H1 (cell line): ENCODE data around the gene CELF1. TPM values are rescaled to one million over a fixed set of nuclear protein-coding genes. Genes with fewer than 3 reads are reported as not detected.

Source experiments
- CTCF ChIA-PET: fragments of 300-600 bp; sonication (Branson Sonifier 250); formaldehyde crosslinking; loops from one replicate; lab custom pipeline; 2021; ENCODE audit not compliant: partially characterized antibody; lab: Charles Lee
- POLR2A ChIA-PET: fragments of 300-600 bp; sonication (Branson Sonifier 250); formaldehyde crosslinking; loops from one replicate; lab custom pipeline; 2021; ENCODE audit warnings: inconsistent platforms; ENCODE audit not compliant: partially characterized antibody; lab: Charles Lee
- DNase-seq, 2 experiments: peaks; one replicate each; pipeline versions ENCODE4 v3.0.0 to v3.0.0-alpha.2; 2010 to 2022; ENCODE audit warnings: low spot score in 2 of 2, low read depth in 1 of 2, mixed read lengths in 1 of 2
- FAIRE-seq: peaks from 2 replicates; lab custom pipeline; 2011; peaks lifted over from hg19 to GRCh38; lab: Jason Lieb, UNC
- H2AFZ ChIP-seq: 2 replicates; pipeline ENCODE4 v1.8.1; 2012; ENCODE audit warnings: low read length, inconsistent platforms
- H2AK5ac ChIP-seq: 2 replicates; pipeline ENCODE4 v1.6.1; 2013; ENCODE audit warnings: low read depth, low read length
- H2BK120ac ChIP-seq: replicated peaks from 2 replicates; pipeline ENCODE3; 2013; ENCODE audit warnings: low read depth, low read length, inconsistent platforms
- H2BK12ac ChIP-seq: 2 replicates; pipeline ENCODE4 v1.6.1; 2013; ENCODE audit warnings: low read depth, low read length
- H2BK15ac ChIP-seq: 2 replicates; pipeline ENCODE4 v1.6.1; 2013; ENCODE audit warnings: low read length
- H2BK20ac ChIP-seq: 2 replicates; pipeline ENCODE4 v1.6.1; 2013; ENCODE audit warnings: low read length
- H2BK5ac ChIP-seq: 2 replicates; pipeline ENCODE4 v1.6.1; 2013; ENCODE audit warnings: low read depth, low read length
- H3K14ac ChIP-seq: 2 replicates; pipeline ENCODE4 v1.6.1; 2013; ENCODE audit warnings: inconsistent platforms; ENCODE audit not compliant: insufficient read length
- H3K18ac ChIP-seq: 2 replicates; pipeline ENCODE4 v1.6.1; 2013; ENCODE audit warnings: low read length; ENCODE audit errors: extremely low read depth
- H3K23ac ChIP-seq: 2 replicates; pipeline ENCODE4 v1.6.1; 2013; ENCODE audit warnings: inconsistent platforms; ENCODE audit not compliant: insufficient read length
- H3K23me2 ChIP-seq: 2 replicates; pipeline ENCODE4 v1.6.1; 2013; ENCODE audit warnings: low read depth, low read length
- H3K27ac ChIP-seq: 2 replicates; pipeline ENCODE4 v1.6.1; 2011; ENCODE audit warnings: low read depth, low read length, inconsistent platforms
- H3K27me3 ChIP-seq, 4 experiments: replicated peaks in 1 of 4; 1 replicate in 1 of 4; 2 replicates in 3 of 4; pipeline versions ENCODE4 v1.6.1 to v1.8.1; 2011 to 2013; ENCODE audit warnings: low read length in 3 of 4, mild to moderate bottlenecking in 3 of 4, inconsistent platforms in 2 of 4, mixed read lengths in 2 of 4, moderate library complexity in 1 of 4; ENCODE audit not compliant: control insufficient read depth in 3 of 4, insufficient read depth in 3 of 4; ENCODE audit errors: extremely low read depth in 1 of 4
- H3K36me3 ChIP-seq, 4 experiments: 2 replicates each; pipeline versions ENCODE4 v1.6.1 to v1.8.1; 2011 to 2013; ENCODE audit warnings: mild to moderate bottlenecking in 4 of 4, low read length in 3 of 4, moderate library complexity in 2 of 4, control low read depth in 1 of 4, inconsistent platforms in 1 of 4; ENCODE audit not compliant: insufficient read depth in 4 of 4, control insufficient read depth in 2 of 4
- H3K4ac ChIP-seq: replicated peaks from 2 replicates; pipeline ENCODE3; 2013; ENCODE audit warnings: low read length, low read depth, mixed read lengths, inconsistent platforms; ENCODE audit not compliant: insufficient read length
- H3K4me1 ChIP-seq, 4 experiments: replicated peaks in 1 of 4; 1 replicate in 1 of 4; 2 replicates in 3 of 4; pipeline versions ENCODE4 v1.6.1 to v1.8.1; 2011 to 2013; ENCODE audit warnings: low read length in 3 of 4, inconsistent platforms in 2 of 4, mixed read lengths in 1 of 4; ENCODE audit not compliant: insufficient read depth in 4 of 4, control insufficient read depth in 3 of 4
- H3K4me2 ChIP-seq, 2 experiments: 2 replicates each; pipeline versions ENCODE4 v1.6.1 to v1.8.1; 2011 to 2013; ENCODE audit warnings: low read depth in 2 of 2, low read length in 2 of 2, control low read depth in 1 of 2, inconsistent platforms in 1 of 2, mild to moderate bottlenecking in 1 of 2; ENCODE audit not compliant: insufficient read depth in 1 of 2
- H3K4me3 ChIP-seq, 4 experiments: fragments of 200-600, 300-600 bp in 1 of 4; sonication (generic), shearing (Covaris generic), sonication (Bioruptor Twin) in 1 of 4; 2 replicates each; pipeline versions ENCODE4 v1.5.1 to v1.8.1; 2011 to 2016; ENCODE audit warnings: low read length in 4 of 4, low read depth in 3 of 4, control low read depth in 2 of 4, inconsistent platforms in 2 of 4, mild to moderate bottlenecking in 2 of 4, mixed read lengths in 1 of 4, moderate library complexity in 1 of 4; ENCODE audit not compliant: insufficient read depth in 2 of 4; ENCODE audit errors: extremely low read depth in 1 of 4
- H3K56ac ChIP-seq: replicated peaks from 2 replicates; pipeline ENCODE3; 2013; ENCODE audit warnings: low read depth, mild to moderate bottlenecking, mixed read lengths, low read length, inconsistent platforms; ENCODE audit not compliant: insufficient read length
- H3K79me1 ChIP-seq: 2 replicates; pipeline ENCODE4 v1.6.1; 2013; ENCODE audit warnings: low read depth, low read length, control low read depth
- H3K79me2 ChIP-seq, 2 experiments: 2 replicates each; pipeline versions ENCODE4 v1.6.1 to v1.8.1; 2012 to 2013; ENCODE audit warnings: low read length in 2 of 2, mild to moderate bottlenecking in 2 of 2, inconsistent platforms in 1 of 2; ENCODE audit not compliant: insufficient read depth in 2 of 2, control insufficient read depth in 1 of 2
- H3K9ac ChIP-seq, 4 experiments: replicated peaks in 1 of 4; 1 replicate in 1 of 4; 2 replicates in 3 of 4; pipeline versions ENCODE4 v1.6.1 to v1.8.1; 2011 to 2013; ENCODE audit warnings: low read depth in 3 of 4, low read length in 3 of 4, control low read depth in 2 of 4, mild to moderate bottlenecking in 2 of 4, moderate library complexity in 2 of 4, inconsistent platforms in 1 of 4; ENCODE audit errors: extremely low read depth in 1 of 4
- H3K9me3 ChIP-seq, 2 experiments: 2 replicates each; pipeline versions ENCODE4 v1.6.1 to v1.8.1; 2012 to 2013; ENCODE audit warnings: mild to moderate bottlenecking in 2 of 2, moderate library complexity in 2 of 2, control low read depth in 1 of 2, inconsistent platforms in 1 of 2, low read depth in 1 of 2, low read length in 1 of 2, mixed read lengths in 1 of 2; ENCODE audit not compliant: insufficient read depth in 2 of 2
- H4K20me1 ChIP-seq, 2 experiments: replicated peaks in 1 of 2; 2 replicates each; pipeline versions ENCODE3 to v1.8.1; 2011 to 2013; ENCODE audit warnings: inconsistent platforms in 2 of 2, low read length in 2 of 2, mild to moderate bottlenecking in 1 of 2; ENCODE audit not compliant: insufficient read depth in 2 of 2, control insufficient read depth in 1 of 2
- H4K5ac ChIP-seq: 2 replicates; pipeline ENCODE4 v1.6.1; 2013; ENCODE audit warnings: low read length, low read depth, mixed read lengths, inconsistent platforms; ENCODE audit not compliant: insufficient read length
- H4K8ac ChIP-seq: 2 replicates; pipeline ENCODE4 v1.8.0; 2013; ENCODE audit warnings: mild to moderate bottlenecking, moderate library complexity, low read length, inconsistent platforms; ENCODE audit not compliant: insufficient read depth; ENCODE audit errors: extremely low read depth
- H4K91ac ChIP-seq: replicated peaks from 2 replicates; pipeline ENCODE3; 2013; ENCODE audit warnings: low read length, mixed read lengths, inconsistent platforms; ENCODE audit not compliant: insufficient read length
- ASH2L ChIP-seq: fragments of 200-600, 300-600 bp; sonication (generic); IDR thresholded peaks from one replicate; pipeline ENCODE4 v1.7.1; 2017; ENCODE audit warnings: low read length
- ATF3 ChIP-seq: IDR thresholded peaks from 2 replicates; pipeline ENCODE4 v1.6.1; 2011; ENCODE audit warnings: low read depth, mild to moderate bottlenecking, low read length; ENCODE audit not compliant: insufficient read depth
- CBX8 ChIP-seq: fragments of 300-800, 300-1000 bp; sonication (generic); IDR thresholded peaks from 2 replicates; pipeline ENCODE4 v1.7.1; 2016; ENCODE audit warnings: low read depth, low read length, borderline replicate concordance
- CREB1 ChIP-seq: IDR thresholded peaks from 2 replicates; pipeline ENCODE4 v1.6.1; 2012; ENCODE audit warnings: inconsistent platforms
- FOSL1 ChIP-seq: IDR thresholded peaks from 2 replicates; pipeline ENCODE4 v1.6.1; 2011; ENCODE audit warnings: mild to moderate bottlenecking, low read depth, low read length, moderate library complexity; ENCODE audit not compliant: insufficient read depth
- PHF8 ChIP-seq: fragments of 200-600 bp; sonication (generic); conservative IDR thresholded peaks from 2 replicates; pipeline ENCODE4 v1.7.1; 2012; ENCODE audit warnings: low read depth, mild to moderate bottlenecking, inconsistent platforms, low read length, moderate library complexity
- POLR2AphosphoS5 ChIP-seq: IDR thresholded peaks from 2 replicates; pipeline ENCODE4 v1.6.1; 2011; ENCODE audit warnings: low read depth, low read length
- RAD21 ChIP-seq, 2 experiments: IDR thresholded peaks in 1 of 2; conservative IDR thresholded peaks in 1 of 2; 2 replicates each; pipeline ENCODE4 v1.6.1; 2011; ENCODE audit warnings: low read depth in 2 of 2, low read length in 2 of 2, improper control_type of control experiment in 1 of 2, inconsistent platforms in 1 of 2, mild to moderate bottlenecking in 1 of 2, moderate library complexity in 1 of 2
- SUZ12 ChIP-seq: fragments of 200-600 bp; sonication (generic); IDR thresholded peaks from 2 replicates; pipeline ENCODE4 v1.6.1; 2012; ENCODE audit warnings: mild to moderate bottlenecking, inconsistent platforms, low read length, moderate library complexity, mixed read lengths
- ZNF274 ChIP-seq: IDR thresholded peaks from 2 replicates; pipeline ENCODE4 v1.7.0; 2012; ENCODE audit warnings: low read length, borderline replicate concordance; ENCODE audit errors: extremely low read depth
- WGBS, 2 experiments: shearing (Covaris generic) in 1 of 2; methylation state at CpG; one replicate each; pipeline versions ENCODE4 v1.1.6 to v1.1.7; 2013 to 2015; ENCODE audit warnings: low lambda C conversion rate in 2 of 2, mixed read lengths in 2 of 2, inconsistent platforms in 1 of 2, low coverage in 1 of 2, missing lambda C conversion rate in 1 of 2; ENCODE audit not compliant: insufficient replicate concordance in 2 of 2, insufficient coverage in 1 of 2, insufficient read length in 1 of 2; ENCODE audit errors: extremely low coverage in 1 of 2, missing lambda C conversion rate in 1 of 2; 5-methylcytosine and 5-hydroxymethylcytosine counted together
- polyA plus RNA-seq, 7 experiments: library from polyadenylated mRNA; depleted of rRNA in 3 of 7; stranded (reverse) in 5 of 7; unstranded in 2 of 7; fragments of >200 nt in 5 of 7; fragments of 200-250 nt in 2 of 7; gene quantifications; 1 replicate in 5 of 7; 2 replicates in 1 of 7; 4 replicates in 1 of 7; pipeline versions ENCODE4 v1.2.1 to v1.2.3, GENCODE V29; 2011 to 2013; ENCODE audit warnings: missing spikeins in 2 of 7, mixed read lengths in 2 of 7
- total RNA-seq: library from RNA; stranded (reverse); fragmentation: NEBNext Ultra II Directional; extraction: Animal tissue kit (Norgen Biotek cat#: 25700); gene quantifications from 2 replicates; pipeline ENCODE4 v1.2.1, GENCODE V29; 2021

CELF1 gene
- total and polyA plus RNA-seq, 2 of the 8 experiments (the other 6 are each of a cell fraction or from before 2014, with no cell fraction given): 131 to 197 TPM

GRCh38 chr11:47592251-47592650 lies 39.3 kb upstream of the CELF1 start:
- no peak overlapping the region for H2BK20ac ChIP-seq
- WGBS, 2 experiments: 88% methylated on average over 4 of the region's 4 CpGs; no CpG with 5 or more reads in 1 of the 2 experiments
- H4K20me1 ChIP-seq: no peaks in the 10 kb centered on the region
- no peaks in the 10 kb centered on the region for H3K79me1 ChIP-seq
- H3K27ac ChIP-seq: no peak overlapping the region
- H3K56ac ChIP-seq: no peak overlapping the region
- peak overlapping the region; percentile 10 for H3K4ac ChIP-seq
- no peaks in the 10 kb centered on the region for H3K36me3 ChIP-seq
- no peak overlapping the region; a peak in 1 of 4 replicates for H3K4me2 ChIP-seq
- H3K9me3 ChIP-seq: no peaks in the 10 kb centered on the region
- H2BK15ac ChIP-seq: 0 out of 2 replicates have a peak overlapping the region, but pooled peaks have one; percentile 34
- H3K14ac ChIP-seq: no peak overlapping the region
- H2AK5ac ChIP-seq: no peak overlapping the region; the same call in 1 of the 2 replicates
- no peak overlapping the region for H3K23ac ChIP-seq
- H3K23me2 ChIP-seq: peaks cover 2% of the 10 kb centered on the region; the same call in 1 of the 2 replicates
- no peak overlapping the region for H3K18ac ChIP-seq
- no peak for DNase-seq
- no peaks in the 10 kb centered on the region for H3K79me2 ChIP-seq
- peak overlapping the region; percentile 31; the same call in 1 of the 2 replicates for H2BK5ac ChIP-seq
- POLR2A ChIA-PET: interaction anchor here (1.4 to 5.1 kb wide), 5 partner anchors 10 to 41 kb away, joined by 5 to 42 read pairs (median 9); partner anchors contain the start of genes KBTBD4, NDUFS3 and PTPMT1
- H4K5ac ChIP-seq: no peak overlapping the region
- peaks cover 3 to 8% (median 4%) of the 10 kb centered on the region in 4 experiments; a peak in 6 of 7 replicates for H3K4me1 ChIP-seq
- H4K8ac ChIP-seq: no peak overlapping the region
- TF ChIP-seq SUZ12 (no peak), FOSL1 (no peak), CREB1 (no peak), RAD21 (IDR thresholded peaks at IDR 0.05 in 1 of 2, conservative IDR thresholded peaks at IDR 0.05 in 1 of 2; ENCODE audit: low read depth in 2 of 2, low read length in 2 of 2) (no peak), POLR2AphosphoS5 (no peak), ZNF274 (no peak), PHF8 (no peak), ASH2L (no peak), ATF3 (no peak), CBX8 (no peak)
- H2BK120ac ChIP-seq: no peak overlapping the region
- H3K4me3 ChIP-seq: no peak overlapping the region
- FAIRE-seq: no peak
- CTCF ChIA-PET: interaction anchor here (1.1 to 2.8 kb wide), 4 partner anchors 24 to 180 kb away, joined by 3 to 8 read pairs (median 4); no protein-coding TSS in a partner anchor
- 0 out of 2 replicates have a peak overlapping the region, but pooled peaks have one; percentile 28 for H2BK12ac ChIP-seq
- no peak overlapping the region for H3K9ac ChIP-seq
- no peak overlapping the region for H2AFZ ChIP-seq
- peaks cover 0 to 32% (median 26%) of the 10 kb centered on the region in 4 experiments; a peak in 6 of 7 replicates for H3K27me3 ChIP-seq
- no peak overlapping the region for H4K91ac ChIP-seq
